Astrocyte of the spinal cord (primary cell): ENCODE measurements around the gene MORN1.

Experiments
- DNase-seq: peaks from one replicate; pipeline ENCODE4 v3.0.0; 2011; ENCODE audit warnings: low read depth, low spot score
- H3K4me3 ChIP-seq: 2 replicates; pipeline ENCODE4 v1.5.1; 2011; ENCODE audit warnings: low read depth, mild to moderate bottlenecking, low read length, moderate library complexity
- CTCF ChIP-seq: IDR thresholded peaks from 2 replicates; pipeline ENCODE4 v1.5.1; 2012; ENCODE audit warnings: low read depth, mild to moderate bottlenecking, low read length, inconsistent platforms
- in situ Hi-C: cut with HindIII; loops from 2 replicates; pipeline ENCODE4 v1.10.0; 2017; ENCODE audit warnings: low sequenced_read_pairs

The MORN1 gene

GRCh38 chr1:2394220-2394619 is 2.9 kb upstream of the MORN1 start:
- no peak for DNase-seq
- in situ Hi-C loops, result no loop called here
- no peak for TF ChIP-seq CTCF
- H3K4me3 ChIP-seq, result no peak overlapping the region

DNA sequence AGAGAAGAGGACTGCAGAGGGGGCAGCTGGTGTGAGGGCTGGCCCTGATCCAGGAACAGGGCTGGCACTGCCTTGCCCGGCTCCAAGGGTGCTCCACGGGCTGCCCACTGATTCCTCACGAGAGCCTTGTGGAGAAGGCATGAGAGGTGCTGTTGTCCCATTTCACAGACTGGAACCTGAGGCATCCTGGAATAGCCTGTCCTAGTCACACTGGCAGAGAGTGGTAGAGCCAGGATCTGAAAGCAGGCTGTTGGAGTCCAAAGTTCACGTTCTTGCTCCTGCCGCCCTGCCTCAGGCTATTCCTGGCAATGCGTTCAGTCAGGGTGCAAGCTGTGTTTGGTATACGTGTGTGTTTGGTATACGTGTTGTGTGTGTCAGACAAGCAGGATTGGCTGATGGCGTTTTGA is 2.1 kb upstream of the MORN1 start:
- in situ Hi-C loops, result no loop called here
- TF ChIP-seq CTCF, result no peak
- H3K4me3 ChIP-seq, result no peak overlapping the region
- no peak for DNase-seq

DNA sequence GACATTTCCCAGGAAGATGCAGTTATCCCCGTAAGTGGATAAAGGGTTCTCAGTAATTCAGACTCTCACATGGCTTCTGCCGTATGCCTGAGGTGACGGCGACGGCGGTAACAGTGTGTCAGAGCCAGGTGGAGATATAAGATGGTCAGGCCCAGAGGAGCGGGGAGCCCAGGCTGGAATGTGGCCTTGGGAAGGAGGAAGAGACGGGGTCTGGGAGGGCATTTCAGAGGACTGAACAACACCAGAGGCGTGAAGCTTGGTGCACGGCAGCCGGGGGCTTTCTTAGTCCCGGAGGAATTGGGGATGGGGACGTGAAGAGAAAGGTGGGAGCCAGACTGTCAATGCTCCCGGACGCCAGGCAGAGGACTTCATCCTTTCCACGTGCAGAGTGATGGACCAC is 1.3 kb upstream of the MORN1 start:
- TF ChIP-seq CTCF, result no peak
- DNase-seq, result no peak
- H3K4me3 ChIP-seq, result peak overlapping the region; percentile 73
- in situ Hi-C loops, result no loop called here

- in situ Hi-C loops, result no loop called here
- TF ChIP-seq CTCF, result no peak
- H3K4me3 ChIP-seq, result peak overlapping the region; percentile 73
- no peak for DNase-seq
Measured at GRCh38 chr1:2391931-2392509, 666 bp upstream of the MORN1 start.

DNA sequence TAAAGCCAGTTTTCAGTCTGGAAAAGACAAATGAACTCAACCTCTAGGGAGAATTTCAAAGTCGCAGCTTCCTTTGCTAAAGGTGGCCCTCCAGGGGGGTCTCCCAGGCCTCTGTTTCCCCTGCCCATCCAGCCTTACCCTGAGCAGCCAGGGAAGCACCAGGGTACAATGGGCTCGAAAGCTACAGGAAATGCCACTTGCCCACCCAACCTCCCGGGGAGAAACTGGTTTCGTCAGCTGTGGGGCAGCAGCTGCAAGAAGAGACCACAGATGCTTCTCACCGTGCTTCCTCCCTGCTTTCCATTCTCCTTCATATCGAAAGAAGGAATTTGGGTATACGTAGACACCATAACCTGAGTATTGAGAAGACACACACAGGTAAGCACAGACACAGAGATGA is 1.7 kb downstream of the MORN1 start:
- in situ Hi-C loops, result no loop called here
- DNase-seq, result no peak
- no peak for TF ChIP-seq CTCF
- no peak overlapping the region for H3K4me3 ChIP-seq

- DNase-seq, result no peak
- TF ChIP-seq CTCF, result no peak
- H3K4me3 ChIP-seq, result no peak overlapping the region
- in situ Hi-C loops, result no loop called here
Measured at GRCh38 chr1:2388004-2388913, 3.1 kb downstream of the MORN1 start.
